Stimulated activated naive CD8-positive, alpha-beta T cell treated with anti-CD3 and anti-CD28 coated beads, Interleukin-15, amount 100 ng/mL, for 72 hours (primary cell): Measurements from ENCODE around the gene SUCO.
"Not testable (repeated sequence)": the region's sequence is repeated elsewhere in the genome, so short reads cannot be mapped to it uniquely, and the experiment has no call there.

Experiments used
- ATAC-seq: fragments of 150-1000 bp; cut with Tn5 transposase; 2 replicates; pipeline ENCODE4 v1.10.0; 2021; ENCODE audit warnings: mild to moderate bottlenecking, moderate library complexity
- DNase-seq, 2 donors: peaks; one replicate each; pipeline ENCODE4 v3.0.0; 2021 to 2022
- H3K27ac Mint-ChIP-seq, 2 donors: one replicate each; pipeline ENCODE4 v1.8.0; 2022; ENCODE audit warnings: mild to moderate bottlenecking in 2 of 2, mixed read lengths in 2 of 2, moderate library complexity in 2 of 2
- H3K27me3 Mint-ChIP-seq: one replicate; pipeline ENCODE4 v1.8.0; 2022; ENCODE audit warnings: mixed read lengths
- H3K4me1 Mint-ChIP-seq: one replicate; pipeline ENCODE4 v1.8.0; 2022; ENCODE audit warnings: mild to moderate bottlenecking, mixed read lengths
- H3K4me3 Mint-ChIP-seq, 2 donors: one replicate each; pipeline ENCODE4 v1.8.0; 2022; ENCODE audit warnings: mild to moderate bottlenecking in 2 of 2, mixed read lengths in 2 of 2, moderate library complexity in 1 of 2
- H3K9me3 Mint-ChIP-seq, 2 donors: one replicate each; pipeline ENCODE4 v1.8.0; 2022; ENCODE audit warnings: mixed read lengths in 2 of 2

SUCO gene

GRCh38 chr1:172578586-172578985, 45.6 kb downstream of the SUCO start:
- no peak for DNase-seq
- Mint-ChIP-seq H3K27me3 (no peaks in the 10 kb centered on the region), H3K9me3 (no peaks in the 10 kb centered on the region), H3K4me1 (no peaks in the 10 kb centered on the region), H3K27ac (no peak overlapping the region), H3K4me3 (no peak overlapping the region)
- ATAC-seq = no peak

- Mint-ChIP-seq H3K27ac (no peak overlapping the region), H3K4me1 (no peaks in the 10 kb centered on the region), H3K9me3 (no peaks in the 10 kb centered on the region), H3K27me3 (no peaks in the 10 kb centered on the region), H3K4me3 (no peak overlapping the region)
- DNase-seq (no peak), ATAC-seq (no peak)
Observed at GRCh38 chr1:172581273-172581672, 48.3 kb downstream of the SUCO start.

GRCh38 chr1:172581779-172582178, 48.8 kb downstream of the SUCO start:
- Mint-ChIP-seq H3K4me3 (no peak overlapping the region), H3K27ac (no peak overlapping the region), H3K9me3 (no peaks in the 10 kb centered on the region), H3K4me1 (no peaks in the 10 kb centered on the region), H3K27me3 (no peaks in the 10 kb centered on the region)
- no peak for DNase-seq
- no peak for ATAC-seq

DNA sequence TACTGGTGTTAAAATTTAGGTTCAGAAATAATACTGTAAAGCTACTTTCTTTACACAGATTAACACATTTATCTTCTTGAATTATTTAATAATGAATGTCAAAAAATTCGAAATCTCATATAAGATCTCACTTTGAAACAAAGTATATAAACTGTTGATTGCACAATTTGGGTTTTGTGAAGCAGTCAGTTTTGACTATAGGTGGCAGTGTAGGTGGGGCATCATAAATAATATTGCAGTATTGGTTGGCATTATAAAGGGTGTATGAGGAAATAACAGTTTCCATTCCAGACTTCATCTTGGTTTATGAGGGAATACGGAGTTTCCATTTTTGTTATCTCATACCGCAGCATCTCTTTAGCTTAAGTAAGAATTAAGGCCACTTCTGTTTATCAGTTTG, 49.9 kb downstream of the SUCO start:
- no peaks in the 10 kb centered on the region for H3K4me1 Mint-ChIP-seq
- H3K4me3 Mint-ChIP-seq = no peak overlapping the region
- H3K27me3 Mint-ChIP-seq = no peaks in the 10 kb centered on the region
- DNase-seq (no peak), ATAC-seq (no peak)
- no peaks in the 10 kb centered on the region for H3K9me3 Mint-ChIP-seq
- no peak overlapping the region for H3K27ac Mint-ChIP-seq

DNA sequence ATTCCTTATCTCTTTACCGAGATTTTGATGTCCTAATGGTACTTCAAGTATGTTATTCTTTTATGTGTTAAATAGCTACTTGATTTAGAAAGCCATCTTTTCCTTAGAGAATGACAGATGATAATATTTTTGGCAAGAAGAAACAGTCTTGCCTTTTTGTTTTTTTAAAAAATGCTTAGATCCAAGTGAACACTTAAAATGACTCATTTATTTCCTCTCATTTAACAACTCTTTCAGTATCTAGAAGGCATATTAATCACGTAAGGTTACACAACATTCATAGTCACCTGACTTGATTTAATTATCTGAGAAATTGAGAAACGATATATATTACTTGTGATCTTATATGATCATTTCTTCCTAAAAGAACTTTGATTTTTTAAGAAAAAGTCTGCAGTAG, 52.4 kb downstream of the SUCO start:
- Mint-ChIP-seq H3K27me3 (no peaks in the 10 kb centered on the region), H3K9me3 (no peaks in the 10 kb centered on the region), H3K4me1 (peaks cover 16% of the 10 kb centered on the region), H3K4me3 (no peak overlapping the region), H3K27ac (no peak overlapping the region)
- DNase-seq (no peak), ATAC-seq (no peak)

- no peaks in the 10 kb centered on the region for H3K9me3 Mint-ChIP-seq
- peaks cover 16% of the 10 kb centered on the region for H3K4me1 Mint-ChIP-seq
- no peaks in the 10 kb centered on the region for H3K27me3 Mint-ChIP-seq
- DNase-seq (no peak), ATAC-seq (no peak)
- H3K4me3 Mint-ChIP-seq = no peak overlapping the region
- H3K27ac Mint-ChIP-seq = peak overlapping the region in 1 of 2 donors; percentile 11
Observed at GRCh38 chr1:172585861-172586260, 52.9 kb downstream of the SUCO start.

DNA sequence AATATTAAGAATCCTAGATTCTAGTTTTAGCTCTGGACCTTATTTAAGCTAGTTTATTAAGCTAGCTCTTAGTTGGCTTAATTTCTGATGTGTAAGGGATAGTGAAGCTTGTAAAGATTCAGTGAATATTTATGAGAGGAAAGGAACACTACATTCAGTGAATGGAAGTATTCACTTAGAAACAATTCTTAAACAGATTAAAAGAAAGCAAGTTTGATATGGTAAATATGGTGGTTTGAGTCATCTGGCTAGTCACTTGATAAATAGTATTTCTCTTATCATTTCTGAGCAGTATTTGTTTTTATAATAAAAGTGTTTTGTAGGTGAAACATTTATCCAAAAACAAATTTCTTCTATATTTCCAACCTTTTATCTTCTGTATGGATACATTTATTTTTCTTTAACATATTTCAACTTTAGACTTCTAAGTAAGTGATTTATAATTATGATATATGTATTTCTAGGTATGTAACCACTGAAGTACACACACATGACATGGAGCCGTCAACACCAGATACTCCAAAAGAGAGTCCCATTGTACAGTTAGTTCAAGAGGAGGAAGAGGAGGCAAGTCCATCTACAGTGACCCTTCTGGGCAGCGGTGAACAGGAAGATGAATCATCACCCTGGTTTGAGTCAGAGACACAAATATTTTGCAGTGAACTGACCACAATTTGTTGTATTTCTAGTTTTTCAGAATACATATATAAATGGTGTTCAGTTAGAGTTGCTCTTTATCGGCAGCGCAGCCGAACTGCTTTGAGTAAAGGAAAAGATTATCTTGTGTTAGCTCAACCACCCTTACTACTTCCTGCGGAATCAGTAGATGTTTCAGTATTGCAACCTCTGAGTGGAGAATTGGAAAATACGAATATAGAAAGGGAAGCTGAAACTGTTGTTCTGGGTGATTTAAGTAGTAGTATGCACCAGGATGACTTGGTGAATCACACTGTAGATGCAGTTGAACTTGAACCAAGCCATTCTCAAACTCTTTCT, 55.6 kb downstream of the SUCO start:
- H3K9me3 Mint-ChIP-seq = peaks cover 0 to 6% of the 10 kb centered on the region in 2 donors
- H3K4me3 Mint-ChIP-seq = peak overlapping the region; percentile 40 to 63
- peak overlapping the region in 1 of 2 donors; percentile 50 for H3K27ac Mint-ChIP-seq
- H3K4me1 Mint-ChIP-seq = peaks cover 16% of the 10 kb centered on the region
- ATAC-seq (peak; percentile 94), DNase-seq (peak in 1 of 2 donors; percentile 38)
- no peaks in the 10 kb centered on the region for H3K27me3 Mint-ChIP-seq

GRCh38 chr1:172589553-172589952, 56.6 kb downstream of the SUCO start:
- peaks cover 0 to 10% of the 10 kb centered on the region in 2 donors for H3K9me3 Mint-ChIP-seq
- H3K27me3 Mint-ChIP-seq = no peaks in the 10 kb centered on the region
- peak overlapping the region in 1 of 2 donors; percentile 63 for H3K4me3 Mint-ChIP-seq
- peaks cover 23% of the 10 kb centered on the region for H3K4me1 Mint-ChIP-seq
- no peak for DNase-seq
- peak overlapping the region in 1 of 2 donors; percentile 74 for H3K27ac Mint-ChIP-seq
- no peak for ATAC-seq

DNA sequence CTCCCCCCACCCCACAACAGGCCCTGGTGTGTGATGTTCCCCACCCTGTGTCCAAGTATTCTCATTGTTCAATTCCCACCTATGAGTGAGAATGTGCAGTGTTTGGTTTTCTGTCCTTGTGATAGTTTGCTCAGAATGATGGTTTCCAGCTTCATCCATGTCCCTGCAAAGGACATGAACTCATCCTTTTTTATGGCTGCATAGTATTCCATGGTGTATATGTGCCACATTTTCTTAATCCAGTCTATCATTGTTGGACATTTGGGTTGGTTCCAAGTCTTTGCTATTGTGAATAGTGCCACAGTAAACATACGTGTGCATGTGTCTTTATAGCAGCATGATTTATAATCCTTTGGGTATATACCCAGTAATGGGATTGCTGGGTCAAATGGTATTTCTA, 58.5 kb downstream of the SUCO start:
- not testable (repeated sequence) for H3K27me3 Mint-ChIP-seq, ATAC-seq, DNase-seq, H3K27ac Mint-ChIP-seq, H3K4me3 Mint-ChIP-seq
- Mint-ChIP-seq H3K4me1 (peaks cover 23% of the 10 kb centered on the region), H3K9me3 (peaks cover 0 to 15% of the 10 kb centered on the region in 2 donors)

DNA sequence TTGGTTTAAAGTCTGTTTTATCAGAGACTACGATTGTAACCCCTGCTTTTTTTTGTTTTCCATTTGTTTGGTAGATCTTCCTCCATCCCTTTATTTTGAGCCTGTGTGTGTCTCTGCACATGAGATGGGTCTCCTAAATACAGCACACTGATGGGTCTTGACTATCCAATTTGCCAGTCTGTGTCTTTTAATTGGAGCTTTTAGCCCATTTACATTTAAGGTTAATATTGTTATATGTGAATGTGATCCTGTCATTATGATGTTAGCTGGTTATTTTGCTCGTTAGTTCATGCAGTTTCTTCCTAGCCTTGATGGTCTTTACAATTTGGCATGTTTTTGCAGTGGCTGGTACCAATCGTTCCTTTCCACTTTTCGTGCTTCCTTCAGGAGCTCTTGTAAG, 62.1 kb downstream of the SUCO start:
- not testable (repeated sequence) for ATAC-seq, DNase-seq, H3K27me3 Mint-ChIP-seq, H3K4me3 Mint-ChIP-seq, H3K4me1 Mint-ChIP-seq
- peak overlapping the region in 1 of 2 donors; percentile 8 for H3K27ac Mint-ChIP-seq
- H3K9me3 Mint-ChIP-seq = peaks cover 0 to 15% of the 10 kb centered on the region in 2 donors

GRCh38 chr1:172596782-172597181, 63.8 kb downstream of the SUCO start:
- not testable (repeated sequence) for H3K4me3 Mint-ChIP-seq, H3K4me1 Mint-ChIP-seq, H3K27ac Mint-ChIP-seq, ATAC-seq, H3K27me3 Mint-ChIP-seq, DNase-seq
- H3K9me3 Mint-ChIP-seq = peaks cover 0 to 15% of the 10 kb centered on the region in 2 donors

DNA sequence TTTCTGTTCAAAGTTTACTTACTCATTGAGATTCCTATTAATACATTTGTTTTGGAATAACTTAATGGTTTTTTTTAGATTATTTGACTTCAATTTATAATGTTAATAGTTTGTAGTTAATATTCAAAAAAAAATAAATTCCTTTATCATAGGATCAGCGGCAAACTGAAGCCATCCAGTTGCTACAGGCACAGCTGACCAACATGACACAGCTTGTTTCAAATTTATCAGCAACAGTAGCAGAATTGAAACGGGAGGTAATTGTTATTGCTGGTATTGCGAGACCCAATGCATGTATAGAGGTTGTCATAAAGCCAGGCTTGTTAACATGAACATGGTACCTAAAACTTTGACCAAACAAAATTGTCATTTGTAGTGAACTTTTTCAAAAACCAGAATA, 67.0 kb downstream of the SUCO start:
- H3K27me3 Mint-ChIP-seq = no peaks in the 10 kb centered on the region
- ATAC-seq (no peak), DNase-seq (no peak)
- no peak overlapping the region for H3K4me3 Mint-ChIP-seq
- no peaks in the 10 kb centered on the region for H3K4me1 Mint-ChIP-seq
- H3K9me3 Mint-ChIP-seq = peaks cover 0 to 4% of the 10 kb centered on the region in 2 donors
- H3K27ac Mint-ChIP-seq = no peak overlapping the region

DNA sequence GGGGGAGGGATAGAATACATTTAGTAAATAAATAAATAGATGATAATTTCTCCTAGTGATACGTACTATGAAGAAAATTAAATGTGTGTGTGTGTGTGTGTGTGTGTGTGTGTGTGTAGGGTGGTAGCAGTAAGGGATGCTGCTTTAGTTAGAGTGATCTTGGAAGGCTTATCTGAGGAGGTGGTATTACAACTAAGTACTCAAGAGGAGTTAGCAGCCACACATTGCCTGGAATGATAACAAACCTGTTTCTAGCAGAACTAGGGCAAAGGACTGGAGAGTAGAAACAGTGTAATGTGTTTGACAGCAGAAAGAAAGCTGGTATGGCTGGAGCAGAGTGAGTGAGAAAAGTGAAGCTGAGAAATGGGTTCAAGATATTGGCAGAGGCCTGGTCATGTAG, 67.7 kb downstream of the SUCO start:
- ATAC-seq (no peak), DNase-seq (no peak)
- no peak overlapping the region for H3K27ac Mint-ChIP-seq
- no peak overlapping the region for H3K4me3 Mint-ChIP-seq
- no peaks in the 10 kb centered on the region for H3K27me3 Mint-ChIP-seq
- no peaks in the 10 kb centered on the region for H3K9me3 Mint-ChIP-seq
- H3K4me1 Mint-ChIP-seq = no peaks in the 10 kb centered on the region

DNA sequence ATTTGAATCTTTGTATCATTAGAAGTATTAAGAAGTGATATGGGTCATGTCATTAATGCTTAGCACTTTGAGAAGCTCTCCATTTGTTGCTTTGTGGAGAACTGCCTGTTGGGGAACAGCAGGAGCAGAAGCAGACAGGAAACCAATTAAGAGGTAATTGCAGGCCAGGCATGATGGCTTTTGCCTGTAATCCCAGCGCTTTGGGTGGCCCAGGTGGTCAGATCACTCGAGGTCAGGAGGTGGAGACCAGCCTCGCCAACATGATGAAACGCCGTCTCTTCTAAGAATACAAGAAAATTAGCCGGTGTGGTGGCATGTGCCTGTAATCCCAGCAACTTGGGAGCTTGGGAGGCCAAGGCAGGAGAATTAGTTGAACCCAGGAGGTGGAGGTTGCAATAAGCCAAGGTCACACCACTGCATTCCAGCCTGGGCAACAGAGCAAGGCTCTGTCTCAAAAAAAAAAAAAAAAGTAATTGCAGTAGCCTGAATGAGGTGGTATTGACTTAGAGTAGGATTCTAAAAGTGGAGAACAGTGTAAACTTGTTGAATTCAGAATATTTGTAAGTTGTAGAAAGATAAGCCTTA, 68.2 kb downstream of the SUCO start:
- Mint-ChIP-seq H3K9me3 (no peaks in the 10 kb centered on the region), H3K4me1 (no peaks in the 10 kb centered on the region), H3K4me3 (no peak overlapping the region), H3K27me3 (no peaks in the 10 kb centered on the region), H3K27ac (no peak overlapping the region)
- ATAC-seq = no peak
- DNase-seq = no peak

DNA sequence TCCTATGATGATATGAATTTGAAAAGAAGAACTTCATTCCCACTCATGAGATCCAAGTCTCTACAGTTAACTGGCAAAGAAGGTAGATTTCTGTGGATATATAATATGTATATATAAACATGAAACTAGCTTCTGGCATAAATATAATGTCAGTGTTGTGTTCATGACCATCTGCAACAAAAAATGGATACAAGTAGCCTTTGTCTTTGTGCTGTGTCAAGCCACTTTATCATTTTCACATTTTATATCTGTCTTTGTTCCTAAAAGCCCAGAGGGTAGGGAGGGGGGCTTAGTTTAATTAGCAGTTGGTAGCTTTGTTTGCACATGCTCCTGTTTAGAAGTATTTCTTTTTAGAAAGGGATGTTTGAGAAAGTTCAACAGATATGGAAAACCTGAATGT, 69.8 kb downstream of the SUCO start:
- DNase-seq = no peak
- no peak for ATAC-seq
- H3K27me3 Mint-ChIP-seq = no peaks in the 10 kb centered on the region
- H3K9me3 Mint-ChIP-seq = no peaks in the 10 kb centered on the region
- H3K27ac Mint-ChIP-seq = no peak overlapping the region
- no peaks in the 10 kb centered on the region for H3K4me1 Mint-ChIP-seq
- H3K4me3 Mint-ChIP-seq = no peak overlapping the region

DNA sequence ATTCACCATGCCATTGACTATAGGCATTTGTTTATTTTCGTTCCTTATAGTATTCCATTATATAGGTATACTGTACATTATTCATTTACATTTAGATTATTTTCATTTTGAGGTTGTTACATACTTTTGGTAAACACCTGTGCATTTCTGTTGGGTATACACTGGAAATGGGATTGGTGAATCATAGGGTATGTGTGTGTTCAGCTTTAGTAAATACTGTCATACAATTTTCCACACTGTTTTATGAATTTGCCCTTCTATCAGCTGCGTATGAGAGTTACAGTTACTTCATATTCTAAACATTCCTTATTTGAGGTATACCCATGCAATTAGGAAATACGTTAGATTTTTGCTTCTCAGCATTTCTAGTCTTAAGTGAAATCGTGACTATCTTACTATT, 70.9 kb downstream of the SUCO start:
- H3K27me3 Mint-ChIP-seq = no peaks in the 10 kb centered on the region
- no peak overlapping the region for H3K27ac Mint-ChIP-seq
- no peaks in the 10 kb centered on the region for H3K9me3 Mint-ChIP-seq
- H3K4me3 Mint-ChIP-seq = no peak overlapping the region
- DNase-seq (no peak), ATAC-seq (no peak)
- H3K4me1 Mint-ChIP-seq = no peaks in the 10 kb centered on the region
